HT1080 (cell line): ENCODE data around the gene ARHGAP27. TPM values are rescaled to one million over a fixed set of nuclear protein-coding genes. Genes with fewer than 3 reads are reported as not detected.

Experiments
- DNase-seq: peaks from one replicate; pipeline ENCODE4 v3.0.0-alpha.2; 2015; ENCODE audit warnings: low read depth
- total RNA-seq: library from RNA; depleted of rRNA; stranded (reverse); fragments of >200 nt; shearing (Covaris generic); gene quantifications from 2 replicates; pipeline ENCODE4 v1.2.3, GENCODE V29; 2014

The ARHGAP27 gene
- total RNA-seq, 1 experiment from 2014 or later: 11.4 TPM

DNA sequence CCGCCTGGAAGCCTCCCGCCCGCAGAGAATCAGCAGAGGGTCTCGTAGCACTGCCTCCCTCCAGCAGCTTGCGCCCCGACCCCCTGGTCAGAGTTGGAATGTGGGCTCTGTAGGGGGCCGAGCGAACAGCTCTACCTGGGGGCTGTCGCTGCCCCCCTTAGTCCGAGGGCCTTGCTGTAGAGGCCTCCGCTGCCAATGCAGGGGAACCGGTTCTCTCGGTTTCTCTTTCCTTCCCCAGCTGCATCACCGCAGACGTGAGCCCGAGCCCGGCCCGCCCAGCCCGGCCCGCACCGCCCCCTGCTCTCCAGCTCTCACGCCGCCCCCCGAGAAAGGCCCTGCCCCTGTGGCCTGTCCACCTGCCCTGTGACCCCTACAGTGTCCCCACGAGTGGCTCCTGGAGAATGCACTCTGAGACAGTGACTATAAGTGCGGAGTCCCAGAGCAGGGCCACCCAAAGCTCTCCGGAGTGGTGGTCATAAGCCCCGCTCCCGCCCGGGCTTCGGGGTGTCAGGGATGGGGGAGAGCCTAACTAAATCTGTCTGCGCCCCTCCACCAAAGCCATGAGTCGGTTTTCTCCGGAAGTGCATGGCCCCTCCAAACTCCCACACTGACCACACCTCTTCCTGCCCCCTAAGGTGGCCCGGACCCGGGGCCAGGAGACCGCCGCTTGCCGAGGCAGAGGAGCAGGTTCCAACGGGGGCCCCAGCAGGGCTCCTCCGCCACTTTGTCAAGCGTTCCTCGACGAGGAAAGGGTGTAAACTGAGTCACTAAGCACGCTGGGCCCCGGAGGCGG, 1.7 kb downstream of the ARHGAP27 start:
- DNase-seq: no peak

DNA sequence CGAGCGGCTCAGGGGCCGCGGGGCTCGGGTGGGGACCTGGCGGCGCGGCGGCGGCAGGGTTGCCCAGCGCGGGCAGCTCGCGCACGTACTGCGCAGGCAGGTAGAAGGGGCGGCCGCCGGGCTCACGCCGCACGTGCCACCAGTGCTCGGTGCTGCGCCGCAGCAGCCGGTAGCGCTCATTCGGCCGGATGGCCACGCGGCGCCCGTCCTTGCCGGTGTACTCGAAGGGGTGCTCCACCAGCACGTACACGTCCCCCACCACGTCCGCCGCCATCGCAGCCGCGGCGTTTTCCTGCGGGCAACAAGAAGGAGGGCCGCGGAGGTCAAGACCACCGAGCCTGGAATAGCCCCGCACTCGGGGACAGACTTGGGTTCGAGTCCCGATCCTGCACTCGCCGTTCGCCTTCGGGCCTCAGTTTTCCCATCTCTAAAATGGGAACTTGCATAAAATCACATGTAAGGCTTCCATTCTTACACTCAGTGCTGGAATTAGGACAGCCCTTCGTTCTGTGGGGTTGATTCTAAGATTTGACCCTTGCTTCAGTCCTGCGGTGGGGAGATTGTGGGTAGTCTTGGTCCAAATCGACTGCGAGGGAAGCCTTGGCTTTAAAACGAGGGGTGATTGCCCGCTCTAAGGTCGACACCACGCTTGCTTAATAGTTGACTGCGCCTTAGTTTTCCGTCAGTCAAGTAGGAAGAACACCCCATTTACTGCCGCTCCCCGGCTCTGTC, 2.5 kb downstream of the ARHGAP27 start:
- no peak for DNase-seq

GRCh38 chr17:45429339-45430005, 3.2 kb downstream of the ARHGAP27 start:
- DNase-seq: no peak

DNA sequence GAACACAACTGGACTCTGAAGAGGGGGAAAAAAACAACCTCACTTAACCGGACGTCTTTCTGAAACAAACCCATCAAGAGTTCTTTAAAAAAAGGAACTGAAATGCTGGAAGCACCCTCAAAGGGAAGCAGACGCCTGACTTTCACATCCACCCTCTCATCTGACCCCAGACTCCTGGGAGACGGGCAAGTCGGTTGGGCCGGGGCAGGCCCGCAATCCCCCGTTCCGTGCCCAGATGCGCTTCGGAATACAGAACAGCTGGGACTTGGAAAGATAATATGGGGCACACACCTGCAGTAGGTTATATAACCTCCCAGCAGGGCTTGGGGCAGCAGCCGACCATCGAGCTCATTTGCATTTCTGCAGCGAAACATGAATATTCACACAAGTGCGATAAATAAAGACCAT, 3.7 kb downstream of the ARHGAP27 start:
- no peak for DNase-seq

- DNase-seq: peak; percentile 69
Measured at GRCh38 chr17:45428050-45428617, 4.5 kb downstream of the ARHGAP27 start.

DNA sequence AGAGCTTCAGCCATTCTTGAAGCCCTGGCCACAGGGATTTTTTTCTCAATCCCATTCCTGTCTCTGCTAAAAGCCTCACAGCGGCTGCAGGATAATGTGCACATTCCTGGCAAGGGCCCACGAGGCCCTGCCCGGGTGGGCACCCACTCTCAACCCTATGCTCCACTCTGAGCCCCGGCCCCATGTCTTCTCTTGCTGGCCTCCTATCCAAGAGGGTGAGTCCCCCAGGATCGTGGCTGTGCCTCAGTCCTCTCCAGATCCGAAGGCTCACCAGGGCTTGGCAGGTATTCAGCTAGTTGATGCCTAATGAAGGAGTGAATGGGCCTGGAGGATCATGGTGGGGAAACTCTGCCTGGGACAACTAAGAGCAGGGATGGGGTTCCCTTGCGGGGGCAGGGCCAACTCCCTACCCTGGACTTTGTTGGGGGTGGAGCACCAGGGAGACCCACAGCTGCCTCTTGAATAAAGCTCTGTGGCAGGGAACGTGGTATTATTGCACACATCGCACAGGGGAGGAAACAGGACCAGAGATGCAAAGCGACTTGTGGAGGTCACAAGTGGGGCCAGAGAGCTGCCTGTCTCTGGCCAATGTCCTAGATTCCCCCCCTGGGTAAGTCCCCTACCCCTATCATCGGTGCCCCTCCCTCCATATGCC, 5.4 kb downstream of the ARHGAP27 start:
- DNase-seq: no peak

- no peak for DNase-seq
Measured at GRCh38 chr17:45426561-45426960, 6.1 kb downstream of the ARHGAP27 start.

DNA sequence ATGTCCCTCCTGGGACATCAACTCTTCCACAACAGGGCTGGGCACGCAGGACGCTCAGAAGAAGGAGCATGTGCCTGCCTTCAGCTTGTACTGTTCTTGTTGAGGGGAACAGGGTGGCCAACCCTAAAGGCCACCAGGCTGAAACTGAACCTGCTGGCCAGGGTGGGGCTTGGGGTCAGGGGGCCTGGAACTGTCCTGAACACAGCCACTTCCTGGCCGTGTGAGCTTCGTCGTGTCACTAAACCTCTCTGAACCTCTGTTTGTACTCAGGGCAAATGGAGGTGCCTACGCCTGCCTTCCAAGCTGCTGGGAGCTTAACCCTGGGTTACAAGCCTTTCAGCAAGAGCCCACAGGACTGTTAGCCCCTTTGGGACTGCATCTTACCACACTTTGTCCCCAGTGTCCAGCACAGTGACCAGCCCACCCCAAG, 6.7 kb downstream of the ARHGAP27 start:
- no peak for DNase-seq

- peak; percentile 92 for DNase-seq
Measured at GRCh38 chr17:45425125-45425983, 7.3 kb downstream of the ARHGAP27 start.

GRCh38 chr17:45424769-45425124, 7.9 kb downstream of the ARHGAP27 start:
- no peak for DNase-seq

DNA sequence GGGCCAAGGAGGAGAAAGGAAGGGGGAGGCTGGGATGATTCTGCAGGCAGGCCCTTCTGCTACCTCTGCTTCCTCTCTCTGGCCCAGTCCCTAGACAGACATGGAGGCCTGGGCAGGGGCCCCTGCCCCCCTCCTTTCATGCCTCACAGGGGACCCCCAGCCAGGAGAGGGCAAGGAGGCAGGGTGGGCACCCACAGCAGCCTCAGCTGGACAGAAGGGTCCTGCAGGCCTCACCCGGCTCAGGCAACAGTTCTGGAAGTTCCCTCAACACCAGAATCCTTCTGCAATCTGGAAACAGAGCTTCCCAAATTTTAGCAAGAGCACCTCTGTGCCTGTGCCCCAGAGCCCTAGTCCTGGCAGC, 8.7 kb downstream of the ARHGAP27 start:
- DNase-seq: no peak

DNA sequence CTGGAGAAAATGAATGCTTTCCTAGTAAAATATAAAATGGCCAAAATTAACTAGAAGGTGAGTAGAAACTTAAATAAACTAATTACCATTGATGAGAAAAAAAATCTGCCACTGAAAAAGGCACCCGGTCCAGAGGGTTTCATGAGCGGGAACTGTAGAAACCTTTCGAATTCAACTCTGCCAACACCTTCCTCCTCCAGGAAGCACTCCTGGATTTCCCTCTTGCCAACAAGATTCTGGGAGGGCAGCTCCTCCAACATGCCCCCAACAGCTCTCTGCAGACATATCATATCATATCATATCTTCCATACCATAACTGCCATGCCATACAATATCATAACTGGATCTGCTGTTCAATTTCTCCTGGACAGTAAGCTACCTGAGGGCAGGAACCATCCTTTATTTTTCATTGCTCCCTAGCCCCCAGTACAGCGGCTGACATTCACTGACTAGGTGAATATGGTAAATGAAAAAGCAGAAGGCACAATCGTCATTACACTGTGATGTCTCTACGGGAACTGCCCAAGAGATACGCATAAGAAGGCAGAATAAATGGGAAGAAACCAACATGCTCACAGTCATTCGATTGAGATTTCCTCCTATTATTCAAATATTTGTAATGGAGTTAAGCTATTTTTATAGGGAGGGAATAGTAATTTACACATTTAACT, 9.2 kb downstream of the ARHGAP27 start:
- DNase-seq: no peak

DNA sequence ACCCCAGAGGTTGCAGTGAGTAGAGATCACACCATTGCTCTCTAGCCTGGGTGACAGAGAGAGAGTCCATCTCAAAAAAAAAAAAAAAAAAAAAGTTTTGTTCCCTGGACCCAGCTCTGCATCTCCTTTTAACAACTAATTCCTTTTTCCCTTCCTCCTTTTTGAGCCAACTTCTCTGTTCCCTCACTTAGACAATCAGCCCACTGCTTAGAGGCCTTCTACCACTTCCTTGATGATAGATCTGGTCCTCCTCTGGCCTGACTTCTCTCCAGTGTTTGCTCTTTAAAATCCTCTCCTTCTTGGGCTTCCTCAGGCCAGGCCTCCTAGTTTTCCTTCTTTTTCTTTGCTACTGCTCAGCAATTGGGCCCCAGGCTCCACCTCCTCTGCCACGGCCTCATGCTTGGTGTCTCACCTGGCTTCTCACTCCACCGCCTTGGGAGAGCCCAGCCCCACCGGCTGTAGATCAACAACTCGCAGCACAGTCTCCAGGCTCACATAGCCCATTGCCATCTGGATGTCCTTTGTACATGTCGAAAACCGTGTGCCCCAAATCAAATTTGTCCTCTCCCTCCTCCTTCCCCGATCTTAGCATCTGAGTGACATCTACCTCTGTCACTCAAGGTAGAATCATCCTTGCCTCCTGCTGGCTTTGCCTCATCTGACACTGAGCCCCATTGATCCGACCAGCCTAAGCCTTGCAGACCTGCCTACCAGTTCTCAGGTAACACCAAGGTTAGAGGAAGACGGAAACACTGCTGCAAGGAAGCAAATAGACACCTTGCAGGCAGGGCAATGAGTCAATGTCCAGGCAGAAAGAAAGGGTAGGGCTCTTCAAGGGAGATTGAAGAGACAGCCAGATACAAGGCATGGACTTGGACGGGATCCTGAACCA, 17.4 kb downstream of the ARHGAP27 start:
- no peak for DNase-seq

- no peak for DNase-seq
Measured at GRCh38 chr17:45413498-45413923, 19.2 kb downstream of the ARHGAP27 start.

DNA sequence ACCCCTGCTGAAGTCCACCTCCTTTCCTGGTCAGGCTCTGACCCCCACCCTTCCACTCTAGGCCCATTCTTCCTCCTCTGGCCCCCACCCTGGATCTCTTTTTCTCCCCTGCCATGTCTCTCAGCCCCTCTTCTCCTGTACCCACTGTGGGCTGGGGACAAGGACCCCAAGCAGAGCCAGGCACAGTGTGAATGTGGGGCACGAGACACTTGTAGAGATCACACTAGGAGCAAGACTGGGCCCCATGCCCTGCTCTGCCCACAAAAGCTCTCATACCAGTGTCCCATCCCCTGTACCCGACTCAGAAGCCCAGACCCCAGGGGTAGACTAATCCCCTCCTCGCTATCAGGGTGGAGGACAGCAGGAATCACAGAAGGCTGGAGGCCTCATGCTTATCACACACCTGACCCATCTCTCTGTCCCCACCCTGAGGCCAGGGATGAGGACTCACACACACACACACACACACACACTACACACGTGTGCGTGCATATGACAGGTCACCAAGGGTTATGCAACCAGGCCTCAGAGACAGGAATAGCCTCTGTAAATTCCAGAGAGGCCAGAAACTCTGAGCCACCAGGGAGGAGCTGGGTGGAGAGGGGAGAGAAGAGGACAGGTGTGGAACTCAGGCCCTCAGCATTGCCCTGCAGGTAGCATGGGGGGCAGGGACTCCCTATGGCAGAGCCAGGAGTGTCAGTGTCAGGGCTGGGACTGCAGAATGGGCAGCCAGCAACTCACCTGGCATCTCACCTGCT, 21.1 kb downstream of the ARHGAP27 start:
- DNase-seq: no peak

DNA sequence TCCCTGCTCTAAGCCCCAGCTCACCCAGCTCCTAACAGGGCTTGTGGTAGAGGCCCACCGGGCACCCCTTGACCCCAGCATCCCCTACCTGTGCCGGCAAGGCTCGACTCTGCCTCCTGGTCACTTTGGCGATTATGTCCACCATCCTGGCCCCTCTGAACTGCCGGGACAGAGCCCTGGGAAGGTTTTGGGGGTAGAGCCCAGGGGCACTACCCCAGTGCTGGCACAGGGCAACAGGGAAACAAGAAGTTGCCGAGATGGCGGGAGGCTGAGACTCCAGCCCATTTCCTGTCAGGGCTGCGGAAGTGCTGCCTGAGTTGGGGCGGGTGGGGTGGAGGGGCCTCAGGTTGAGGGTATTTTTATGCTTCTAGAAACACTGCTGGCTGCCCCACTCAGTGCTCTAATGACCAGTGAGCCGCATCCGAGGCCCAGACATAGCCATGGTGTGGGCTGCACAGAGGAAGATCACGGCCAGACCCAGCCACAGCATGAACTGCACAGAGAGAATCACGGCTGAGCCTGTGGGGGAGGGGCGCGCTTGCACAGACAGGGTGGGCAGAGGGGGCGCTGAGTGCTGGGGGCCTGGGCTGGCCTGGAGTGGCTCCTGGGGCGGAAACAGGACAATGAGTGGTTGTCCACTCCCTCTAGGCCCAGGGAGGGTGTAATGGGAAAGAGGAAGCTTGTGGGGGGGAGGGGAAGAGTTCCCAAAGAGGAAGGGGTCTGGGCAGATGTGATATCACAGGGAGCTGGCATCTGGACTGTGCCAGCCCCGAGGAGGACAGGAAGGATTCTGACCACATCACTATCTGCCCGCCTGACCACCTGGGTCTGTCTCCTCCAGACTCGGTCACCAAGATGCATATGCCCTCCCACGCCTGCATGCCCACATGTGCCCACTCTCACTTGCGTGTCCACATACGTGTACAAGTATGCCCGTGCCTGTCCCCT, 22.3 kb downstream of the ARHGAP27 start:
- DNase-seq: no peak

GRCh38 chr17:45409659-45410076, 23.0 kb downstream of the ARHGAP27 start:
- no peak for DNase-seq
